Activated naive CD8-positive, alpha-beta T cell (primary cell): ENCODE measurements around the gene DNAL1.

Source experiments
- H3K27ac Mint-ChIP-seq: one replicate; pipeline ENCODE4 v1.8.0; 2021; ENCODE audit warnings: mixed read lengths
- H3K27me3 Mint-ChIP-seq: one replicate; pipeline ENCODE4 v1.8.0; 2021; ENCODE audit warnings: mixed read lengths
- H3K36me3 Mint-ChIP-seq: one replicate; pipeline ENCODE4 v1.8.0; 2021; ENCODE audit warnings: mixed read lengths
- H3K4me1 Mint-ChIP-seq: one replicate; pipeline ENCODE4 v1.8.0; 2021; ENCODE audit warnings: low read depth, mixed read lengths
- H3K4me3 Mint-ChIP-seq: one replicate; pipeline ENCODE4 v1.8.0; 2021; ENCODE audit warnings: mild to moderate bottlenecking, mixed read lengths
- H3K9me3 Mint-ChIP-seq: one replicate; pipeline ENCODE4 v1.8.0; 2021; ENCODE audit warnings: low read depth, mixed read lengths

The DNAL1 gene

GRCh38 chr14:73709904-73710469 is 65.2 kb downstream of the DNAL1 start:
- H3K36me3 Mint-ChIP-seq = no peaks in the 10 kb centered on the region
- H3K27me3 Mint-ChIP-seq = no peaks in the 10 kb centered on the region
- no peaks in the 10 kb centered on the region for H3K9me3 Mint-ChIP-seq
- H3K4me1 Mint-ChIP-seq = peaks cover 34% of the 10 kb centered on the region
- H3K27ac Mint-ChIP-seq = peak overlapping the region; percentile 4
- H3K4me3 Mint-ChIP-seq = no peak overlapping the region

- H3K36me3 Mint-ChIP-seq = no peaks in the 10 kb centered on the region
These were observed 66.0 kb downstream of the DNAL1 start for GRCh38 chr14:73710737-73711136.

GRCh38 chr14:73712071-73712506 is 67.3 kb downstream of the DNAL1 start:
- Mint-ChIP-seq H3K4me3 (peak overlapping the region; percentile 95), H3K36me3 (no peaks in the 10 kb centered on the region), H3K27ac (peak overlapping the region; percentile 94), H3K27me3 (no peaks in the 10 kb centered on the region), H3K9me3 (no peaks in the 10 kb centered on the region), H3K4me1 (peaks cover 35% of the 10 kb centered on the region)

More at GRCh38 chr14:73710737-73711136, 66.0 kb downstream of the DNAL1 start:
- Mint-ChIP-seq H3K9me3 (no peaks in the 10 kb centered on the region), H3K4me1 (peaks cover 35% of the 10 kb centered on the region), H3K27me3 (no peaks in the 10 kb centered on the region), H3K27ac (no peak overlapping the region), H3K4me3 (peak overlapping the region; percentile 40)

- Mint-ChIP-seq H3K27ac (peak overlapping the region; percentile 94), H3K27me3 (no peaks in the 10 kb centered on the region), H3K4me3 (peak overlapping the region; percentile 95), H3K36me3 (no peaks in the 10 kb centered on the region), H3K9me3 (no peaks in the 10 kb centered on the region), H3K4me1 (peaks cover 35% of the 10 kb centered on the region)
These were observed 67.9 kb downstream of the DNAL1 start for GRCh38 chr14:73712540-73713180.

- no peaks in the 10 kb centered on the region for H3K9me3 Mint-ChIP-seq
- peak overlapping the region; percentile 95 for H3K4me3 Mint-ChIP-seq
- H3K4me1 Mint-ChIP-seq = peaks cover 35% of the 10 kb centered on the region
- H3K36me3 Mint-ChIP-seq = no peaks in the 10 kb centered on the region
- no peaks in the 10 kb centered on the region for H3K27me3 Mint-ChIP-seq
- H3K27ac Mint-ChIP-seq = peak overlapping the region; percentile 94
These were observed 68.5 kb downstream of the DNAL1 start for GRCh38 chr14:73713206-73713802.

- peak within 1 kb of the TSS; percentile 95 for H3K4me3 Mint-ChIP-seq
- H3K27me3 Mint-ChIP-seq = no peaks in the 10 kb centered on the region
- H3K9me3 Mint-ChIP-seq = no peaks in the 10 kb centered on the region
- H3K27ac Mint-ChIP-seq = peak within 1 kb of the TSS; percentile 94
- H3K4me1 Mint-ChIP-seq = peaks cover 35% of the 10 kb centered on the region
- H3K36me3 Mint-ChIP-seq = no peaks in the 10 kb centered on the region
These were observed 69.2 kb downstream of the DNAL1 start, which contains the start of gene PNMA1 for GRCh38 chr14:73713803-73714655. PNMA1 (minus strand) TSS chr14:73714384; CDS start chr14:73713639, 745 bp downstream.

- no peaks in the 10 kb centered on the region for H3K9me3 Mint-ChIP-seq
- peak overlapping the region; percentile 83 for H3K27ac Mint-ChIP-seq
- peak overlapping the region; percentile 86 for H3K4me3 Mint-ChIP-seq
- no peaks in the 10 kb centered on the region for H3K36me3 Mint-ChIP-seq
- H3K4me1 Mint-ChIP-seq = peaks cover 35% of the 10 kb centered on the region
- no peaks in the 10 kb centered on the region for H3K27me3 Mint-ChIP-seq
These were observed 69.9 kb downstream of the DNAL1 start for GRCh38 chr14:73714656-73715081.

GRCh38 chr14:73715707-73716106 is 70.9 kb downstream of the DNAL1 start:
- peak overlapping the region; percentile 64 for H3K27ac Mint-ChIP-seq
- peaks cover 27% of the 10 kb centered on the region for H3K4me1 Mint-ChIP-seq
- no peaks in the 10 kb centered on the region for H3K9me3 Mint-ChIP-seq
- H3K4me3 Mint-ChIP-seq = no peak overlapping the region
- H3K27me3 Mint-ChIP-seq = no peaks in the 10 kb centered on the region
- no peaks in the 10 kb centered on the region for H3K36me3 Mint-ChIP-seq

- Mint-ChIP-seq H3K9me3 (no peaks in the 10 kb centered on the region), H3K27me3 (no peaks in the 10 kb centered on the region), H3K4me1 (peaks cover 19% of the 10 kb centered on the region), H3K36me3 (no peaks in the 10 kb centered on the region), H3K27ac (peak overlapping the region; percentile 50), H3K4me3 (no peak overlapping the region)
These were observed 72.5 kb downstream of the DNAL1 start for GRCh38 chr14:73717266-73717665.

GRCh38 chr14:73717711-73718417 is 73.1 kb downstream of the DNAL1 start:
- no peaks in the 10 kb centered on the region for H3K36me3 Mint-ChIP-seq
- no peaks in the 10 kb centered on the region for H3K27me3 Mint-ChIP-seq
- no peak overlapping the region for H3K4me3 Mint-ChIP-seq

GRCh38 chr14:73718418-73719251 is 73.8 kb downstream of the DNAL1 start:
- H3K4me3 Mint-ChIP-seq = no peak overlapping the region
- no peaks in the 10 kb centered on the region for H3K9me3 Mint-ChIP-seq
- H3K4me1 Mint-ChIP-seq = peaks cover 9% of the 10 kb centered on the region
- no peaks in the 10 kb centered on the region for H3K27me3 Mint-ChIP-seq
- peaks cover 4% of the 10 kb centered on the region for H3K36me3 Mint-ChIP-seq
- H3K27ac Mint-ChIP-seq = no peak overlapping the region

More at GRCh38 chr14:73717711-73718417, 73.1 kb downstream of the DNAL1 start:
- H3K9me3 Mint-ChIP-seq = no peaks in the 10 kb centered on the region
- peaks cover 13% of the 10 kb centered on the region for H3K4me1 Mint-ChIP-seq
- no peak overlapping the region for H3K27ac Mint-ChIP-seq

- Mint-ChIP-seq H3K9me3 (no peaks in the 10 kb centered on the region), H3K36me3 (peaks cover 6% of the 10 kb centered on the region), H3K4me1 (peaks cover 10% of the 10 kb centered on the region), H3K27me3 (no peaks in the 10 kb centered on the region), H3K27ac (no peak overlapping the region), H3K4me3 (no peak overlapping the region)
These were observed 74.6 kb downstream of the DNAL1 start for GRCh38 chr14:73719361-73719760.

GRCh38 chr14:73719791-73720190 is 75.0 kb downstream of the DNAL1 start:
- Mint-ChIP-seq H3K4me1 (peaks cover 6% of the 10 kb centered on the region), H3K27me3 (no peaks in the 10 kb centered on the region), H3K4me3 (no peak overlapping the region), H3K9me3 (no peaks in the 10 kb centered on the region), H3K27ac (no peak overlapping the region), H3K36me3 (peaks cover 6% of the 10 kb centered on the region)
